ENCODE data around the gene NGF. TPM values are rescaled to one million over a fixed set of nuclear protein-coding genes. Genes with fewer than 3 reads are reported as not detected.

The NGF gene
- total and polyA plus RNA-seq, 2 of the 8 experiments (the other 6 are each of a cell fraction or from before 2014, with no cell fraction given), result 1.6 TPM; not detected in 1

GRCh38 chr1:115337633-115338456, at the start of gene NGF (continued):
- TF ChIP-seq CHD7 (IDR thresholded peaks at IDR 0.05; ENCODE audit: insufficient replicate concordance, low read length) (no peak), RNF2 (IDR thresholded peaks at IDR 0.05; ENCODE audit: borderline replicate concordance, low read depth, low read length, missing control alignments, poor library complexity, severe bottlenecking) (peak; percentile 32), SIRT6 (IDR thresholded peaks at IDR 0.05; ENCODE audit: low read length) (no peak), CHD1 (IDR thresholded peaks at IDR 0.05; ENCODE audit: low read depth, low read length) (no peak), SP4 (IDR thresholded peaks at IDR 0.05; ENCODE audit: low read length) (no peak), JUND (IDR thresholded peaks at IDR 0.05; ENCODE audit: low read length) (no peak), MAX (IDR thresholded peaks at IDR 0.05) (peak; percentile 66), GTF2F1 (IDR thresholded peaks at IDR 0.05; ENCODE audit: borderline replicate concordance, low read depth, low read length) (no peak), TBP (IDR thresholded peaks at IDR 0.05; ENCODE audit: low read depth, low read length) (peak; percentile 2; the same call in 1 of the 2 replicates)

All from H1 (cell line).